K562 (cell line): ENCODE data around the gene ZNF646. TPM values are rescaled to one million over a fixed set of nuclear protein-coding genes. Genes with fewer than 3 reads are reported as not detected.

ENCODE experiments used
- ATF1 ChIP-seq, 2 experiments: fragments of 450-650 bp in 1 of 2; IDR thresholded peaks; 2 replicates each; pipeline ENCODE4 v1.6.1; 2016; ENCODE audit warnings: missing compliant biosample characterization in 1 of 2, missing genetic modification characterization in 1 of 2
- CBX8 ChIP-seq: fragments of 200-600 bp; sonication (generic); IDR thresholded peaks from 2 replicates; pipeline ENCODE4 v1.6.1; 2012; ENCODE audit warnings: borderline replicate concordance, mixed run types, low read depth, mild to moderate bottlenecking, moderate library complexity, mixed read lengths, low read length, control low read depth, inconsistent platforms; ENCODE audit not compliant: poor library complexity, severe bottlenecking; ENCODE audit errors: extremely low read depth
- FIP1L1 ChIP-seq: fragments of 200-400 bp; formaldehyde crosslinking; IDR thresholded peaks from 2 replicates; pipeline ENCODE4 v1.6.1; 2018; ENCODE audit warnings: mild to moderate bottlenecking, low read depth, low read length; ENCODE audit not compliant: poor library complexity, severe bottlenecking
- HDAC2 ChIP-seq: fragments of 450-650 bp; IDR thresholded peaks from 2 replicates; pipeline ENCODE4 v1.6.1; 2016; ENCODE audit warnings: mild to moderate bottlenecking
- LARP7 ChIP-seq: fragments of 450-650 bp; IDR thresholded peaks from 2 replicates; pipeline ENCODE4 v1.6.1; 2016
- NR0B1 ChIP-seq: fragments of 450-650 bp; IDR thresholded peaks from one replicate; pipeline ENCODE4 v1.6.1; 2018; ENCODE audit warnings: mild to moderate bottlenecking, moderate library complexity; ENCODE audit not compliant: partially characterized antibody
- NR2F6 ChIP-seq: fragments of 450-650 bp; formaldehyde crosslinking; IDR thresholded peaks from 2 replicates; pipeline ENCODE4 v1.4.0; 2020; ENCODE audit warnings: mild to moderate bottlenecking
- POLR3G ChIP-seq: IDR thresholded peaks from 2 replicates; pipeline ENCODE4 v1.6.1; 2011; ENCODE audit not compliant: insufficient read length, insufficient replicate concordance; ENCODE audit errors: extremely low read depth
- PPARD ChIP-seq: fragments of 250-450 bp; sonication (Bioruptor Pico); IDR thresholded peaks from 2 replicates; pipeline ENCODE4 v1.8.0; 2022; ENCODE audit warnings: inconsistent platforms, mild to moderate bottlenecking, moderate library complexity
- PRMT5 ChIP-seq: sonication (generic); formaldehyde crosslinking; IDR thresholded peaks from 2 replicates; pipeline ENCODE4 v1.5.0; 2020; ENCODE audit warnings: missing genetic modification reagents
- RAD51 ChIP-seq: fragments of 450-650 bp; IDR thresholded peaks from 2 replicates; pipeline ENCODE4 v1.7.1; 2016; ENCODE audit warnings: low read depth, mild to moderate bottlenecking, borderline replicate concordance
- SMAD1 ChIP-seq: fragments of 150-350 bp; IDR thresholded peaks from 2 replicates; pipeline ENCODE4 v1.6.1; 2014; ENCODE audit warnings: low read length, low read depth; ENCODE audit not compliant: partially characterized antibody
- SREBF1 ChIP-seq: fragments of 150-350 bp; IDR thresholded peaks from 2 replicates; pipeline ENCODE4 v1.6.1; 2014; ENCODE audit warnings: antibody characterized with exemption, low read depth, low read length, borderline replicate concordance
- TOE1 ChIP-seq, 2 experiments: fragments of 450-650 bp in 1 of 2; sonication (generic) in 1 of 2; formaldehyde crosslinking in 1 of 2; IDR thresholded peaks; 2 replicates each; pipeline versions ENCODE4 v1.7.1 to v1.8.0; 2016 to 2022; ENCODE audit warnings: borderline replicate concordance in 2 of 2, mild to moderate bottlenecking in 2 of 2, antibody characterized with exemption in 1 of 2, inconsistent platforms in 1 of 2, low read depth in 1 of 2, missing genetic modification reagents in 1 of 2, moderate library complexity in 1 of 2
- ZBTB12 ChIP-seq: fragments of 250-450 bp; sonication (Bioruptor Pico); IDR thresholded peaks from 2 replicates; pipeline ENCODE4 v1.4.0; 2020
- ZBTB17 ChIP-seq: fragments of 450-650 bp; formaldehyde crosslinking; IDR thresholded peaks from 2 replicates; pipeline ENCODE4 v1.4.0; 2020; ENCODE audit warnings: mild to moderate bottlenecking
- ZBTB8A ChIP-seq: fragments of 450-650 bp; IDR thresholded peaks from 2 replicates; pipeline ENCODE4 v1.6.1; 2018; ENCODE audit warnings: mild to moderate bottlenecking, moderate library complexity; ENCODE audit not compliant: partially characterized antibody
- ZNF143 ChIP-seq: sonication (generic); formaldehyde crosslinking; IDR thresholded peaks from 2 replicates; pipeline ENCODE4 v1.9.0; 2022; ENCODE audit warnings: mild to moderate bottlenecking, missing genetic modification reagents
- ZNF41 ChIP-seq: fragments of 250-450 bp; sonication (Bioruptor Pico); conservative IDR thresholded peaks from 2 replicates; pipeline ENCODE4 v1.4.0; 2020; ENCODE audit warnings: mild to moderate bottlenecking
- polyA plus RNA-seq, 8 experiments: library from polyadenylated mRNA; depleted of rRNA in 4 of 8; stranded (reverse) in 5 of 8; unstranded in 3 of 8; fragments of >200 nt; fragmentation: Nextera tagmentation in 2 of 8; fragmentation: Illumina TruSeq in 1 of 8; extraction: Ambion mirVana in 2 of 8; extraction: Trizol in 1 of 8; gene quantifications; 2 replicates each; pipeline versions ENCODE4 v1.2.1 to v1.2.3, GENCODE V29; 2011 to 2014; ENCODE audit warnings: inconsistent platforms in 1 of 8, missing spikeins in 1 of 8
- total RNA-seq, 7 experiments: library from RNA; depleted of rRNA in 6 of 7; stranded (reverse); fragments of >200 nt in 6 of 7; fragmentation: Illumina TruSeq in 2 of 7; extraction: Trizol in 2 of 7; gene quantifications; 2 replicates each; pipeline versions ENCODE4 v1.2.1 to v1.2.3, GENCODE V29; 2011 to 2021; ENCODE audit warnings: low replicate concordance in 1 of 7
- TF ChIP-seq, protein P1 (sequence below): IDR thresholded peaks from 3 replicates; pipeline ENCODE4 v1.6.1; 2011; ENCODE audit warnings: borderline replicate concordance, mild to moderate bottlenecking, moderate library complexity; ENCODE audit not compliant: insufficient read length; ENCODE audit errors: extremely low read depth
- TF ChIP-seq, protein P2 (sequence below): fragments of 250-450 bp; sonication (Bioruptor Pico); IDR thresholded peaks from 2 replicates; pipeline ENCODE4 v1.5.0; 2021

The ZNF646 gene
- total and polyA plus RNA-seq, 9 of the 15 experiments (the other 6 are each of a cell fraction or from before 2014, with no cell fraction given) = 0.08 to 20.6 (median 8.0) TPM

DNA sequence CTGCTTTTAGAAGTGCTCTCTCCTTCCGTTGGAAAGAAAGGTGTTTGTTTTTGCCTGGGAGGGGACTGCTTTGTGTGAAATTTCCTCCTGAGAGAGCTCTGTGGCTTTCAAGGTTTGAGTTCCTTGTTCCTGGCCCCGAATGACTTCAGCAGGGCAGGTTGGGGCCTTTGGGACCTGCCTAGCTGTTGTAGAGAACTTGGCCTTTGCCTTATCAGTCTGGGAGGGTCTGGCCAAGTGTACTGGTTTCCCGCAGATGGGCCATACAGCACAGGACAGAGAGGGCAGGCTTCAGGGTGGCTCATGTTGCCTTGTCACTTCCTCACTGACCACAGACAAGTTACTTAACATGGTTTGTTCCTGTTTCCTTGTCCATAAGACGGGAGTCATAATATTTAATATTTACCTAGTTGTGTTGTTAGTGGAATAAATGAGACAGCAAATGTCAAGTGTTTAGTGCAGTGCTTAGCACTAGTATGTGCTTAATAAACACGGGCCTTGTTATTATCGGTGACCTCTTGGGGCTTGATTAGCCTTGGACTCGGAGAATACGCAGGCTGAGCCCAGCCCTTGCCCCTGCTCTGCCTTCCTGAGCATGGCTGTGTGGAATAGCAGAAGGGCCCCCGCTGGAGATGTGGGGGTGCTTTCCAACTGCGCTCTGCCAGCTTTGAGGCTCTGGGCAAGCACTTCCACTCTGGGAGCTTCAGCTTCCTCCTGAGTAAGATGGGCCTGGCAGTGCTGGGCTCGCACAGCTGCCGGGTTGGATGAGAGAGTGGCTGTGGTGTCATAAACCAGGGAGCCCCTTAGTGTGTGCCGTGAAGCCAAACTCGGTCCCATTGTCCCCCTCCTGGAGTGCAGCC is 54.7 kb downstream of the ZNF646 start (continued):
- TF ChIP-seq FIP1L1 (no peak), NR2F6 (CRISPR knock-in tag) (no peak), PPARD (CRISPR knock-in tag) (no peak), SREBF1 (no peak), LARP7 (no peak), ZBTB8A (no peak), NR0B1 (no peak), RAD51 (no peak), ZBTB12 (no peak), SMAD1 (no peak), ATF1 (CRISPR knock-in tag; IDR thresholded peaks at IDR 0.05) (no peak), ATF1 (tag; IDR thresholded peaks at IDR 0.05) (peak; percentile 38; the same call in 1 of the 2 replicates), TOE1 (IDR thresholded peaks at IDR 0.05; ENCODE audit: borderline replicate concordance) (no peak), TOE1 (CRISPR knock-in tag; IDR thresholded peaks at IDR 0.05; ENCODE audit: borderline replicate concordance, low read depth) (no peak), HDAC2 (0 out of 2 replicates have a peak, but pooled peaks have one; percentile 17), ZBTB17 (CRISPR knock-in tag) (no peak), CBX8 (no peak), ZNF41 (no peak), PRMT5 (no peak), POLR3G (no peak), ZNF143 (CRISPR knock-in tag) (no peak)
- TF ChIP-seq, protein P1, sequence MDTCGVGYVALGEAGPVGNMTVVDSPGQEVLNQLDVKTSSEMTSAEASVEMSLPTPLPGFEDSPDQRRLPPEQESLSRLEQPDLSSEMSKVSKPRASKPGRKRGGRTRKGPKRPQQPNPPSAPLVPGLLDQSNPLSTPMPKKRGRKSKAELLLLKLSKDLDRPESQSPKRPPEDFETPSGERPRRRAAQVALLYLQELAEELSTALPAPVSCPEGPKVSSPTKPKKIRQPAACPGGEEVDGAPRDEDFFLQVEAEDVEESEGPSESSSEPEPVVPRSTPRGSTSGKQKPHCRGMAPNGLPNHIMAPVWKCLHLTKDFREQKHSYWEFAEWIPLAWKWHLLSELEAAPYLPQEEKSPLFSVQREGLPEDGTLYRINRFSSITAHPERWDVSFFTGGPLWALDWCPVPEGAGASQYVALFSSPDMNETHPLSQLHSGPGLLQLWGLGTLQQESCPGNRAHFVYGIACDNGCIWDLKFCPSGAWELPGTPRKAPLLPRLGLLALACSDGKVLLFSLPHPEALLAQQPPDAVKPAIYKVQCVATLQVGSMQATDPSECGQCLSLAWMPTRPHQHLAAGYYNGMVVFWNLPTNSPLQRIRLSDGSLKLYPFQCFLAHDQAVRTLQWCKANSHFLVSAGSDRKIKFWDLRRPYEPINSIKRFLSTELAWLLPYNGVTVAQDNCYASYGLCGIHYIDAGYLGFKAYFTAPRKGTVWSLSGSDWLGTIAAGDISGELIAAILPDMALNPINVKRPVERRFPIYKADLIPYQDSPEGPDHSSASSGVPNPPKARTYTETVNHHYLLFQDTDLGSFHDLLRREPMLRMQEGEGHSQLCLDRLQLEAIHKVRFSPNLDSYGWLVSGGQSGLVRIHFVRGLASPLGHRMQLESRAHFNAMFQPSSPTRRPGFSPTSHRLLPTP = no peak
- TF ChIP-seq, protein P2, sequence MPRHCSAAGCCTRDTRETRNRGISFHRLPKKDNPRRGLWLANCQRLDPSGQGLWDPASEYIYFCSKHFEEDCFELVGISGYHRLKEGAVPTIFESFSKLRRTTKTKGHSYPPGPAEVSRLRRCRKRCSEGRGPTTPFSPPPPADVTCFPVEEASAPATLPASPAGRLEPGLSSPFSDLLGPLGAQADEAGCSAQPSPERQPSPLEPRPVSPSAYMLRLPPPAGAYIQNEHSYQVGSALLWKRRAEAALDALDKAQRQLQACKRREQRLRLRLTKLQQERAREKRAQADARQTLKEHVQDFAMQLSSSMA (CRISPR knock-in tag) = no peak
